ENCODE data around the gene KCTD15. TPM values are rescaled to one million over a fixed set of nuclear protein-coding genes. Genes with fewer than 3 reads are reported as not detected.

KCTD15 gene
- total RNA-seq, 1 experiment from 2014 or later, result 13.8 TPM

DNA sequence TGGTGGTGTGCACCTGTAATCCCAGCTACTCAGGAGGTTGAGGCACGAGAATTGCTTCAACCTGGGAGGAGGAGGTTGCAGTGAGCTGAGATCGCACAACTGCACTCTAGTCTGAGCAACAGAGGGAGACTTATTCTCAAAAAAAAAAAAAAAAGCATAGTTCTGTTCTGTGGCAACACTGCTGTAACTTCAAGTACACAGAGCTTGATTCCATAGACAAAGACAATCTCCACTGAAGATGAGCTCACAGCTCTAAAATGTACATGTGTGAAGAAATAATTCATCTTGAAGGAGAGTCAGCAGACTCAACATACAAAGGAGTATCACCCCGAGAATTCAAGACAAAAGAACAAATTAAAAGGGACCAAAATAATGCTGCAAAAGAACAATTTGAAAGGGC, 47.8 kb downstream of the KCTD15 start:
- ChIA-PET CTCF (no interaction called here), POLR2A (ENCODE audit: unreplicated experiment) (no interaction called here)
- Histone ChIP-seq H2AFZ (no peak overlapping the region), H3K9me2 (ENCODE audit: insufficient read depth) (no peaks in the 10 kb centered on the region), H3K79me2 (ENCODE audit: low read depth) (no peaks in the 10 kb centered on the region), H3K4me2 (no peak overlapping the region), H3K4me1 (replicated peaks; ENCODE audit: insufficient read depth) (no peaks in the 10 kb centered on the region), H3K27me3 (ENCODE audit: insufficient read depth, low read depth) (peaks cover 85% of the 10 kb centered on the region), H3F3A (ENCODE audit: insufficient read depth, low read depth) (no peaks in the 10 kb centered on the region), H3K27ac (no peak overlapping the region), H3K9me3 (ENCODE audit: insufficient read depth, low read depth) (no peaks in the 10 kb centered on the region), H4K20me1 (ENCODE audit: insufficient read depth) (no peaks in the 10 kb centered on the region), H3K36me3 (ENCODE audit: low read depth) (no peaks in the 10 kb centered on the region), H3K4me3 (no peak overlapping the region)
- intact Hi-C loops (cut with micrococcal nuclease; ENCODE audit: unreplicated experiment), result no loop called here
- BruUV-seq (replicated peaks), result no TSS peak
- TF ChIP-seq EZH2 (IDR thresholded peaks at IDR 0.05; ENCODE audit: low read depth) (no peak), CTCF (conservative IDR thresholded peaks at IDR 0.05) (no peak)
- DNase-seq, result no peak

- ChIA-PET CTCF (no interaction called here), POLR2A (ENCODE audit: unreplicated experiment) (no interaction called here)
- Histone ChIP-seq H3K9me2 (ENCODE audit: insufficient read depth) (no peaks in the 10 kb centered on the region), H4K20me1 (ENCODE audit: insufficient read depth) (no peaks in the 10 kb centered on the region), H3F3A (ENCODE audit: insufficient read depth, low read depth) (no peaks in the 10 kb centered on the region), H2AFZ (no peak overlapping the region), H3K4me2 (no peak overlapping the region), H3K36me3 (ENCODE audit: low read depth) (no peaks in the 10 kb centered on the region), H3K9me3 (ENCODE audit: insufficient read depth, low read depth) (no peaks in the 10 kb centered on the region), H3K27ac (no peak overlapping the region), H3K4me1 (replicated peaks; ENCODE audit: insufficient read depth) (no peaks in the 10 kb centered on the region), H3K79me2 (ENCODE audit: low read depth) (no peaks in the 10 kb centered on the region), H3K4me3 (no peak overlapping the region), H3K27me3 (ENCODE audit: insufficient read depth, low read depth) (peaks cover 86% of the 10 kb centered on the region)
- DNase-seq, result no peak
- BruUV-seq (replicated peaks), result no TSS peak
- intact Hi-C loops (cut with micrococcal nuclease; ENCODE audit: unreplicated experiment), result no loop called here
- TF ChIP-seq CTCF (conservative IDR thresholded peaks at IDR 0.05) (no peak), EZH2 (IDR thresholded peaks at IDR 0.05; ENCODE audit: low read depth) (no peak)
Observed at GRCh38 chr19:33845498-33845897, 48.8 kb downstream of the KCTD15 start.

DNA sequence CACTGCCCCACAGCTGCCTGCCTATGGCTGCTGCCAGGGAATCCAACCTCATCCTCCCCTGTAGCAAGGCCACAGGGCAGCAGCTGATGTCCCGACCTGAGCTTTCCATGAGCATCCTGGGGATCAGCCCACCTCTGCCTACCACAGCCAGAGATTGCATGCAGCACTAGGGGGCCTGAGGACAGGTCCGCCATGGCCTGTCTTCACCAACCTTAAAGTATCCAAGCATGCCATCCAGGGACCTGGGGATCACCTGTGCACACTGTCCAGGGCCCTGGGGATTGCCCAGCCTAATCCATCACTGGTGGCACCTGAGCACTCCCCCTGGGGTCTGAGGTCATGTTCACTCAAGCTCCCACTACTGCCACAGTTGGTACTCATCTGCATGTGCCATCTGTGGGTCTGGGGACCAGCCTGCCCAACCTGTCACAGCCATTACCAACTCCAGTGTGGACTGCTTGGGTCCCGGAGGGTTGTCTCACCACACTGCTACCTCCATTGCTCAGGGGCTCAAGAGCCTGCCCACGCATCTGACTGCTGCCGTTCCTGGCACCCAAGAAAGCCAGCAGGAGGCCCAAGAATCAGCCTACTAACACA, 53.0 kb downstream of the KCTD15 start:
- Histone ChIP-seq H3K4me1 (replicated peaks; ENCODE audit: insufficient read depth) (no peaks in the 10 kb centered on the region), H3K27me3 (ENCODE audit: insufficient read depth, low read depth) (peaks cover 76% of the 10 kb centered on the region), H3F3A (ENCODE audit: insufficient read depth, low read depth) (no peaks in the 10 kb centered on the region), H4K20me1 (ENCODE audit: insufficient read depth) (no peaks in the 10 kb centered on the region), H3K36me3 (ENCODE audit: low read depth) (no peaks in the 10 kb centered on the region), H3K4me2 (no peak overlapping the region), H3K9me2 (ENCODE audit: insufficient read depth) (no peaks in the 10 kb centered on the region), H3K79me2 (ENCODE audit: low read depth) (no peaks in the 10 kb centered on the region), H3K27ac (no peak overlapping the region), H2AFZ (no peak overlapping the region), H3K4me3 (no peak overlapping the region), H3K9me3 (ENCODE audit: insufficient read depth, low read depth) (no peaks in the 10 kb centered on the region)
- CTCF ChIA-PET, result no interaction called here
- TF ChIP-seq CTCF (conservative IDR thresholded peaks at IDR 0.05) (no peak), EZH2 (IDR thresholded peaks at IDR 0.05; ENCODE audit: low read depth) (no peak)
- POLR2A ChIA-PET (ENCODE audit: unreplicated experiment), result interaction anchor here (0.5 to 0.6 kb wide), 2 partner anchors 18 to 833 kb away, joined by 3 to 13 read pairs; no protein-coding TSS in a partner anchor
- intact Hi-C loops (cut with micrococcal nuclease; ENCODE audit: unreplicated experiment), result no loop called here
- no TSS peak for BruUV-seq (replicated peaks)
- no peak for DNase-seq
